WTC11 (cell line): ENCODE results near the gene LGMN. TPM values are rescaled to one million over a fixed set of nuclear protein-coding genes. Genes with fewer than 3 reads are reported as not detected.

Experiments
- ATAC-seq: fragments of 200-7000 bp; cut with Tn5 transposase; 2 replicates; pipeline ENCODE4 v1.10.0; 2021; ENCODE audit warnings: mild to moderate bottlenecking, moderate library complexity
- CTCF ChIA-PET: fragments of 300-600 bp; sonication (Branson Sonifier 250); formaldehyde crosslinking; loops from one replicate; lab custom pipeline; 2021; ENCODE audit warnings: antibody characterized with exemption; lab: Charles Lee
- POLR2A ChIA-PET: fragments of 350-600 bp; sonication (Branson Sonifier 250); formaldehyde crosslinking; loops from one replicate; lab custom pipeline; 2021; ENCODE audit warnings: antibody characterized with exemption; lab: Charles Lee
- DNase-seq: peaks from one replicate; pipeline ENCODE4 v3.0.0; 2021; ENCODE audit warnings: low spot score
- H3K27ac Mint-ChIP-seq: 2 replicates; pipeline ENCODE4 v1.8.0; 2021; ENCODE audit warnings: mixed read lengths
- H3K27me3 Mint-ChIP-seq: 2 replicates; pipeline ENCODE4 v1.8.0; 2021; ENCODE audit warnings: low read depth, mild to moderate bottlenecking, moderate library complexity, mixed read lengths
- H3K36me3 Mint-ChIP-seq: 2 replicates; pipeline ENCODE4 v1.8.0; 2021; ENCODE audit warnings: mixed read lengths
- H3K4me1 Mint-ChIP-seq: 2 replicates; pipeline ENCODE4 v1.8.0; 2022; ENCODE audit warnings: mixed read lengths
- H3K4me3 Mint-ChIP-seq: 2 replicates; pipeline ENCODE4 v1.8.0; 2021; ENCODE audit warnings: mild to moderate bottlenecking, moderate library complexity, mixed read lengths
- H3K9me3 Mint-ChIP-seq: 2 replicates; pipeline ENCODE4 v1.8.0; 2021; ENCODE audit warnings: mixed read lengths
- CREM ChIP-seq: sonication (generic); formaldehyde crosslinking; IDR thresholded peaks from 2 replicates; pipeline ENCODE4 v1.8.1; 2022; ENCODE audit warnings: mild to moderate bottlenecking, missing genetic modification reagents, moderate library complexity
- ELF4 ChIP-seq: sonication (generic); formaldehyde crosslinking; IDR thresholded peaks from 2 replicates; pipeline ENCODE4 v1.8.1; 2022; ENCODE audit warnings: low read depth, mild to moderate bottlenecking, moderate library complexity, missing genetic modification reagents
- GRHL2 ChIP-seq: fragments of 250-450 bp; sonication (Bioruptor Pico); IDR thresholded peaks from 2 replicates; pipeline ENCODE4 v1.8.0; 2022; ENCODE audit warnings: mild to moderate bottlenecking, moderate library complexity; ENCODE audit not compliant: insufficient replicate concordance, severe bottlenecking
- HMGA2 ChIP-seq: fragments of 250-450 bp; sonication (Bioruptor Pico); IDR thresholded peaks from 2 replicates; pipeline ENCODE4 v1.4.0; 2021; ENCODE audit warnings: mild to moderate bottlenecking, moderate library complexity
- NR3C1 ChIP-seq: sonication (generic); formaldehyde crosslinking; conservative IDR thresholded peaks from 2 replicates; pipeline ENCODE4 v1.8.1; 2023; ENCODE audit warnings: low read depth, mild to moderate bottlenecking, missing genetic modification reagents
- SMAD4 ChIP-seq: sonication (generic); formaldehyde crosslinking; IDR thresholded peaks from 2 replicates; pipeline ENCODE4 v1.8.0; 2022; ENCODE audit warnings: mild to moderate bottlenecking, missing genetic modification reagents
- ZNF281 ChIP-seq: sonication (generic); formaldehyde crosslinking; IDR thresholded peaks from 2 replicates; pipeline ENCODE4 v1.8.0; 2023; ENCODE audit warnings: mild to moderate bottlenecking, missing genetic modification reagents
- total RNA-seq: library from RNA; stranded (reverse); gene quantifications from 3 replicates; pipeline ENCODE4 v1.2.3, GENCODE V29; 2021
- TF ChIP-seq, protein P1 (sequence below): sonication (generic); formaldehyde crosslinking; IDR thresholded peaks from 2 replicates; pipeline ENCODE4 v1.8.1; 2023; ENCODE audit warnings: mild to moderate bottlenecking, missing genetic modification reagents, borderline replicate concordance
- TF ChIP-seq, protein P2 (sequence below): sonication (generic); formaldehyde crosslinking; IDR thresholded peaks from 2 replicates; pipeline ENCODE4 v1.8.1; 2022; ENCODE audit warnings: mild to moderate bottlenecking, moderate library complexity, missing genetic modification reagents
- TF ChIP-seq, protein P3 (sequence below): sonication (generic); formaldehyde crosslinking; IDR thresholded peaks from 2 replicates; pipeline ENCODE4 v1.8.0; 2023; ENCODE audit warnings: missing genetic modification reagents, mild to moderate bottlenecking, borderline replicate concordance
- TF ChIP-seq, protein P4 (sequence below): fragments of 250-450 bp; sonication (Bioruptor Pico); IDR thresholded peaks from 2 replicates; pipeline ENCODE4 v1.9.0; 2021; ENCODE audit warnings: mild to moderate bottlenecking
- TF ChIP-seq, protein P5 (sequence below): sonication (generic); formaldehyde crosslinking; IDR thresholded peaks from 2 replicates; pipeline ENCODE4 v1.8.1; 2022; ENCODE audit warnings: missing genetic modification reagents, borderline replicate concordance

Gene LGMN
- total RNA-seq, 1 experiment from 2014 or later, result 55.7 TPM

DNA sequence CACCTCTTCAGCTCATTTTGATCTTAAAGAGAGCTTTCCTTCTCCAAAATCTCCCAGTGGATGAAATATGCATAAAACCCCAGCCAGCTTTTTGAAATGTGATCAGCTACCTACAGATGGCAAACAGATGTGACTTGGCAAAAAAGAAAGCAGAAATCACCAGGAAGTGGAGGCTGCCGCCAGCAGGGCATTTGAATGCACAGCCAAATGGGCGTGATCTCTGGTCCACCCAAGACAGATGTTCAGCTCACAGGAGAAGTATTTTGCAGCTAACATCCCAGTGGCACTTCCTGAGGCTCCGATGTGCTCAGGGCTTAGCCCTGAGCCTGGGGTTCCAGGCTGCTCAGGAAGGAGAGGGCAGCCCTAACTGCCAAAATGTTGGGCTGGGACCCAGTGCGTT is 78.3 kb downstream of the LGMN start (continued):
- TF ChIP-seq, protein P1, sequence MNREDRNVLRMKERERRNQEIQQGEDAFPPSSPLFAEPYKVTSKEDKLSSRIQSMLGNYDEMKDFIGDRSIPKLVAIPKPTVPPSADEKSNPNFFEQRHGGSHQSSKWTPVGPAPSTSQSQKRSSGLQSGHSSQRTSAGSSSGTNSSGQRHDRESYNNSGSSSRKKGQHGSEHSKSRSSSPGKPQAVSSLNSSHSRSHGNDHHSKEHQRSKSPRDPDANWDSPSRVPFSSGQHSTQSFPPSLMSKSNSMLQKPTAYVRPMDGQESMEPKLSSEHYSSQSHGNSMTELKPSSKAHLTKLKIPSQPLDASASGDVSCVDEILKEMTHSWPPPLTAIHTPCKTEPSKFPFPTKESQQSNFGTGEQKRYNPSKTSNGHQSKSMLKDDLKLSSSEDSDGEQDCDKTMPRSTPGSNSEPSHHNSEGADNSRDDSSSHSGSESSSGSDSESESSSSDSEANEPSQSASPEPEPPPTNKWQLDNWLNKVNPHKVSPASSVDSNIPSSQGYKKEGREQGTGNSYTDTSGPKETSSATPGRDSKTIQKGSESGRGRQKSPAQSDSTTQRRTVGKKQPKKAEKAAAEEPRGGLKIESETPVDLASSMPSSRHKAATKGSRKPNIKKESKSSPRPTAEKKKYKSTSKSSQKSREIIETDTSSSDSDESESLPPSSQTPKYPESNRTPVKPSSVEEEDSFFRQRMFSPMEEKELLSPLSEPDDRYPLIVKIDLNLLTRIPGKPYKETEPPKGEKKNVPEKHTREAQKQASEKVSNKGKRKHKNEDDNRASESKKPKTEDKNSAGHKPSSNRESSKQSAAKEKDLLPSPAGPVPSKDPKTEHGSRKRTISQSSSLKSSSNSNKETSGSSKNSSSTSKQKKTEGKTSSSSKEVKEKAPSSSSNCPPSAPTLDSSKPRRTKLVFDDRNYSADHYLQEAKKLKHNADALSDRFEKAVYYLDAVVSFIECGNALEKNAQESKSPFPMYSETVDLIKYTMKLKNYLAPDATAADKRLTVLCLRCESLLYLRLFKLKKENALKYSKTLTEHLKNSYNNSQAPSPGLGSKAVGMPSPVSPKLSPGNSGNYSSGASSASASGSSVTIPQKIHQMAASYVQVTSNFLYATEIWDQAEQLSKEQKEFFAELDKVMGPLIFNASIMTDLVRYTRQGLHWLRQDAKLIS (CRISPR knock-in tag), result no peak

- DNase-seq (no peak), ATAC-seq (no peak)
- TF ChIP-seq HMGA2 (CRISPR knock-in tag) (no peak), GRHL2 (CRISPR knock-in tag) (no peak), NR3C1 (CRISPR knock-in tag) (no peak), SMAD4 (no peak), CREM (no peak), ELF4 (no peak), ZNF281 (CRISPR knock-in tag) (no peak)
- TF ChIP-seq, protein P2, sequence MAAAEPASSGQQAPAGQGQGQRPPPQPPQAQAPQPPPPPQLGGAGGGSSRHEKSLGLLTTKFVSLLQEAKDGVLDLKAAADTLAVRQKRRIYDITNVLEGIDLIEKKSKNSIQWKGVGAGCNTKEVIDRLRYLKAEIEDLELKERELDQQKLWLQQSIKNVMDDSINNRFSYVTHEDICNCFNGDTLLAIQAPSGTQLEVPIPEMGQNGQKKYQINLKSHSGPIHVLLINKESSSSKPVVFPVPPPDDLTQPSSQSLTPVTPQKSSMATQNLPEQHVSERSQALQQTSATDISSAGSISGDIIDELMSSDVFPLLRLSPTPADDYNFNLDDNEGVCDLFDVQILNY (CRISPR knock-in tag), result no peak
- TF ChIP-seq, protein P3, sequence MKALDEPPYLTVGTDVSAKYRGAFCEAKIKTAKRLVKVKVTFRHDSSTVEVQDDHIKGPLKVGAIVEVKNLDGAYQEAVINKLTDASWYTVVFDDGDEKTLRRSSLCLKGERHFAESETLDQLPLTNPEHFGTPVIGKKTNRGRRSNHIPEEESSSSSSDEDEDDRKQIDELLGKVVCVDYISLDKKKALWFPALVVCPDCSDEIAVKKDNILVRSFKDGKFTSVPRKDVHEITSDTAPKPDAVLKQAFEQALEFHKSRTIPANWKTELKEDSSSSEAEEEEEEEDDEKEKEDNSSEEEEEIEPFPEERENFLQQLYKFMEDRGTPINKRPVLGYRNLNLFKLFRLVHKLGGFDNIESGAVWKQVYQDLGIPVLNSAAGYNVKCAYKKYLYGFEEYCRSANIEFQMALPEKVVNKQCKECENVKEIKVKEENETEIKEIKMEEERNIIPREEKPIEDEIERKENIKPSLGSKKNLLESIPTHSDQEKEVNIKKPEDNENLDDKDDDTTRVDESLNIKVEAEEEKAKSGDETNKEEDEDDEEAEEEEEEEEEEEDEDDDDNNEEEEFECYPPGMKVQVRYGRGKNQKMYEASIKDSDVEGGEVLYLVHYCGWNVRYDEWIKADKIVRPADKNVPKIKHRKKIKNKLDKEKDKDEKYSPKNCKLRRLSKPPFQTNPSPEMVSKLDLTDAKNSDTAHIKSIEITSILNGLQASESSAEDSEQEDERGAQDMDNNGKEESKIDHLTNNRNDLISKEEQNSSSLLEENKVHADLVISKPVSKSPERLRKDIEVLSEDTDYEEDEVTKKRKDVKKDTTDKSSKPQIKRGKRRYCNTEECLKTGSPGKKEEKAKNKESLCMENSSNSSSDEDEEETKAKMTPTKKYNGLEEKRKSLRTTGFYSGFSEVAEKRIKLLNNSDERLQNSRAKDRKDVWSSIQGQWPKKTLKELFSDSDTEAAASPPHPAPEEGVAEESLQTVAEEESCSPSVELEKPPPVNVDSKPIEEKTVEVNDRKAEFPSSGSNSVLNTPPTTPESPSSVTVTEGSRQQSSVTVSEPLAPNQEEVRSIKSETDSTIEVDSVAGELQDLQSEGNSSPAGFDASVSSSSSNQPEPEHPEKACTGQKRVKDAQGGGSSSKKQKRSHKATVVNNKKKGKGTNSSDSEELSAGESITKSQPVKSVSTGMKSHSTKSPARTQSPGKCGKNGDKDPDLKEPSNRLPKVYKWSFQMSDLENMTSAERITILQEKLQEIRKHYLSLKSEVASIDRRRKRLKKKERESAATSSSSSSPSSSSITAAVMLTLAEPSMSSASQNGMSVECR, result no peak
- TF ChIP-seq, protein P4, sequence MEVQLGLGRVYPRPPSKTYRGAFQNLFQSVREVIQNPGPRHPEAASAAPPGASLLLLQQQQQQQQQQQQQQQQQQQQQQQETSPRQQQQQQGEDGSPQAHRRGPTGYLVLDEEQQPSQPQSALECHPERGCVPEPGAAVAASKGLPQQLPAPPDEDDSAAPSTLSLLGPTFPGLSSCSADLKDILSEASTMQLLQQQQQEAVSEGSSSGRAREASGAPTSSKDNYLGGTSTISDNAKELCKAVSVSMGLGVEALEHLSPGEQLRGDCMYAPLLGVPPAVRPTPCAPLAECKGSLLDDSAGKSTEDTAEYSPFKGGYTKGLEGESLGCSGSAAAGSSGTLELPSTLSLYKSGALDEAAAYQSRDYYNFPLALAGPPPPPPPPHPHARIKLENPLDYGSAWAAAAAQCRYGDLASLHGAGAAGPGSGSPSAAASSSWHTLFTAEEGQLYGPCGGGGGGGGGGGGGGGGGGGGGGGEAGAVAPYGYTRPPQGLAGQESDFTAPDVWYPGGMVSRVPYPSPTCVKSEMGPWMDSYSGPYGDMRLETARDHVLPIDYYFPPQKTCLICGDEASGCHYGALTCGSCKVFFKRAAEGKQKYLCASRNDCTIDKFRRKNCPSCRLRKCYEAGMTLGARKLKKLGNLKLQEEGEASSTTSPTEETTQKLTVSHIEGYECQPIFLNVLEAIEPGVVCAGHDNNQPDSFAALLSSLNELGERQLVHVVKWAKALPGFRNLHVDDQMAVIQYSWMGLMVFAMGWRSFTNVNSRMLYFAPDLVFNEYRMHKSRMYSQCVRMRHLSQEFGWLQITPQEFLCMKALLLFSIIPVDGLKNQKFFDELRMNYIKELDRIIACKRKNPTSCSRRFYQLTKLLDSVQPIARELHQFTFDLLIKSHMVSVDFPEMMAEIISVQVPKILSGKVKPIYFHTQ (CRISPR knock-in tag), result no peak
- TF ChIP-seq, protein P5, sequence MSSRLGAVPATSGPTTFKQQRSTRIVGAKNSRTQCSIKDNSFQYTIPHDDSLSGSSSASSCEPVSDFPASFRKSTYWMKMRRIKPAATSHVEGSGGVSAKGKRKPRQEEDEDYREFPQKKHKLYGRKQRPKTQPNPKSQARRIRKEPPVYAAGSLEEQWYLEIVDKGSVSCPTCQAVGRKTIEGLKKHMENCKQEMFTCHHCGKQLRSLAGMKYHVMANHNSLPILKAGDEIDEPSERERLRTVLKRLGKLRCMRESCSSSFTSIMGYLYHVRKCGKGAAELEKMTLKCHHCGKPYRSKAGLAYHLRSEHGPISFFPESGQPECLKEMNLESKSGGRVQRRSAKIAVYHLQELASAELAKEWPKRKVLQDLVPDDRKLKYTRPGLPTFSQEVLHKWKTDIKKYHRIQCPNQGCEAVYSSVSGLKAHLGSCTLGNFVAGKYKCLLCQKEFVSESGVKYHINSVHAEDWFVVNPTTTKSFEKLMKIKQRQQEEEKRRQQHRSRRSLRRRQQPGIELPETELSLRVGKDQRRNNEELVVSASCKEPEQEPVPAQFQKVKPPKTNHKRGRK (CRISPR knock-in tag), result no peak
- no peaks in the 10 kb centered on the region for H3K9me3 Mint-ChIP-seq
- peaks cover 6% of the 10 kb centered on the region for H3K4me1 Mint-ChIP-seq
- H3K4me3 Mint-ChIP-seq, result no peak overlapping the region
- no peaks in the 10 kb centered on the region for H3K36me3 Mint-ChIP-seq
- no peaks in the 10 kb centered on the region; the same call in 1 of the 2 replicates for H3K27me3 Mint-ChIP-seq
- no peak overlapping the region for H3K27ac Mint-ChIP-seq
- ChIA-PET CTCF (interaction anchor here (0.5 to 1.6 kb wide), 3 partner anchors 18 to 1042 kb away, joined by 3 to 5 read pairs (median 4); no protein-coding TSS in a partner anchor), POLR2A (interaction anchor here (0.6 kb wide), 1 partner anchor 64 kb away, joined by 6 read pairs; no protein-coding TSS in a partner anchor)
Measured at GRCh38 chr14:92668276-92668973, 80.0 kb downstream of the LGMN start.
